HG03159 (cell line): ENCODE measurements around the gene CTNNA2.

Experiments
- ATAC-seq: cut with Tn5 transposase; IDR thresholded peaks from one replicate; pipeline ENCODE4 v1.9.1; 2021; ENCODE audit warnings: mild to moderate bottlenecking, moderate library complexity; ENCODE audit not compliant: unreplicated experiment

CTNNA2 gene

GRCh38 chr2:79846878-79847277, 334.0 kb downstream of the CTNNA2 start:
- ATAC-seq, result no peak

DNA sequence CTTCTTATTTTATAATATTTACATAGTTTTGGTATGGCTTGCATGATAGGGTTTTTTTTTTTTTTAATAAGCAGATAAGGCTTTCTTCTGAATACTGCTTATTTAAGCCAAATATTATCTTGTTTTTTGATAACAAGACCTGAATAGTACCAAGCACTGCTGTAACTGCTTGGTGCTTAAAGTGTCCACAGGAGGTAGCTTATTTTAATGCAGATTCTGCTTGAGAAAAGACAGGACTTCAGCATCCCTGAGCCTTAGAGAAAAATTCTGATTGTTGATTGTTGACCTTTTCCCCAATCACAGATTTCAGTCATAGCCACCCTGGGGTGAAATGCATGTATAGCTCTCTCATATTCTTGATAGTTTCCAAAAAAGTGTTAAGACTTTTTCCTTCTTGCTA, 336.4 kb downstream of the CTNNA2 start:
- no peak for ATAC-seq

GRCh38 chr2:79849949-79850348, 337.1 kb downstream of the CTNNA2 start:
- no peak for ATAC-seq

- ATAC-seq, result no peak
Observed at GRCh38 chr2:79850912-79851311, 338.1 kb downstream of the CTNNA2 start.

GRCh38 chr2:79855264-79856006, 342.6 kb downstream of the CTNNA2 start:
- ATAC-seq, result no peak

- ATAC-seq, result no peak
Observed at GRCh38 chr2:79857888-79858287, 345.0 kb downstream of the CTNNA2 start.

- ATAC-seq, result no peak
Observed at GRCh38 chr2:79860228-79861058, 347.6 kb downstream of the CTNNA2 start.

- ATAC-seq, result no peak
Observed at GRCh38 chr2:79861059-79861374, 348.2 kb downstream of the CTNNA2 start.

GRCh38 chr2:79862756-79863155, 349.9 kb downstream of the CTNNA2 start:
- no peak for ATAC-seq

GRCh38 chr2:79872656-79873055, 359.8 kb downstream of the CTNNA2 start:
- no peak for ATAC-seq

GRCh38 chr2:79874015-79874414, 361.2 kb downstream of the CTNNA2 start:
- ATAC-seq, result no peak

GRCh38 chr2:79876430-79876829, 363.6 kb downstream of the CTNNA2 start:
- ATAC-seq, result no peak

- no peak for ATAC-seq
Observed at GRCh38 chr2:79882548-79882947, 369.7 kb downstream of the CTNNA2 start.

DNA sequence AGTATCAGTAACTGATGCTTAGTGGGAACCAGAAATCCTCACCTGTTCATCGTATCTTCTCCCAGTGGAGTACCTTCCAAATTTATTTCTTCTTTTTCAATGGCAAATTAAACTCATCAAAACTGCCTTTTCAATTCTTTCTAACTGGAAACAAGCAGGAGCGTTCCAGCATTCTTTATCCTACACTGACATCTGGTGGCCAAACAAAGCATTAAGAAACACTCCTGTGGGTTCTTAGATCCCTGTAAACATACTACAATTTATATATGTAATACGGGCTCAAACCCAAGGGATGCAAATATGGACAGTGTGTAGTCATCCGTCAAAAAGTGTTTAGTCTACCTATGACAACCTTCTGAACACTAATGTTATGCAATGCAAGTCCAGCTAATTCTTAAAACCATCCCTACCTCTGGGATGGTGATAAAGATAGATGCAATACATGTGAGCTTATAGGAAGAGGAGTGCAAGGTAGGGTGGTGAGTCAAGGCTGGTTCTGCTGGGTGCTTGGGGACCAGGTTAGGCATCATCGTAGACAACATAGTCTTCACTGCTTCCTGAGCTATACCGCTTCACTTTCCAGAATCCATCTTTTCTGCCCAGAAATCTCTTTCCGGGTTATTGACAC, 375.0 kb downstream of the CTNNA2 start:
- ATAC-seq, result peak; percentile 87

- ATAC-seq, result no peak
Observed at GRCh38 chr2:79892123-79892522, 379.3 kb downstream of the CTNNA2 start.

DNA sequence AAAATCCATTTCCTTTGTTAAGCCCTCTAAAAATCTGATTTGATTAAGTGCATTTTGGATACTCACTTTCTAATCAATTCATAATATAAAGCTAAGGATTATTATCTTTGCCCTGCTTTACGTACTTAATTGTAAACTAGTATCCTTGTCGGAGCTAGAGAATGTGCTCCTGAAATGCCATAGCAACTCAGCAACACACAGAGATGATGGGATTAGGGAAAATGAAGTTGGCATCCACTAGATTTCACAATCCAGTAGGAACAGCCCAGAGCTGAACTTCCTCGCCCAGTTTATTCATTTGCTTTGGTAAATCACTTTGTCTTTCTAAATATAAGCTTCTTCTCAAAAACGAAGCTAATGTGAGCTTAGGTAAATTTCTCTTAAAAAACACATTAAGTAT, 386.3 kb downstream of the CTNNA2 start:
- ATAC-seq, result no peak

DNA sequence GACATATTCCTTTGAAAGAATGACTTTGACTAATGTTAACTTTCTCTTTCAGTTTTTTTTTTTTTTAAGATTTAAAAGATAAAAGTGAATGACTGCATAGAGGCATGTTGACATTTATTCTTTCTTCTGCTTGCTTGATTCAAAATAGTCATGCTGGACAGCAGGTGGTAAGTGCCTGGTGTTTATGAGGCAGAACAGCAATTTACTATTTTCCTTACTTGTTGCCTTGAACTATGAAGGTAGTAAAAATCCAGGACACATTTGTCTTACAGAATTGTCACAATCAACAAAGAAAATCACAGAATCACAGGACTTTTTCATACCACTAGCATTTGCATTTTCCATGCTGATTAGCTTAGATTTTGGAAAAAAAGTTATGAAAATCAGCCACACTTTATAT, 388.3 kb downstream of the CTNNA2 start:
- ATAC-seq, result no peak

GRCh38 chr2:79903222-79904000, 390.6 kb downstream of the CTNNA2 start:
- no peak for ATAC-seq

DNA sequence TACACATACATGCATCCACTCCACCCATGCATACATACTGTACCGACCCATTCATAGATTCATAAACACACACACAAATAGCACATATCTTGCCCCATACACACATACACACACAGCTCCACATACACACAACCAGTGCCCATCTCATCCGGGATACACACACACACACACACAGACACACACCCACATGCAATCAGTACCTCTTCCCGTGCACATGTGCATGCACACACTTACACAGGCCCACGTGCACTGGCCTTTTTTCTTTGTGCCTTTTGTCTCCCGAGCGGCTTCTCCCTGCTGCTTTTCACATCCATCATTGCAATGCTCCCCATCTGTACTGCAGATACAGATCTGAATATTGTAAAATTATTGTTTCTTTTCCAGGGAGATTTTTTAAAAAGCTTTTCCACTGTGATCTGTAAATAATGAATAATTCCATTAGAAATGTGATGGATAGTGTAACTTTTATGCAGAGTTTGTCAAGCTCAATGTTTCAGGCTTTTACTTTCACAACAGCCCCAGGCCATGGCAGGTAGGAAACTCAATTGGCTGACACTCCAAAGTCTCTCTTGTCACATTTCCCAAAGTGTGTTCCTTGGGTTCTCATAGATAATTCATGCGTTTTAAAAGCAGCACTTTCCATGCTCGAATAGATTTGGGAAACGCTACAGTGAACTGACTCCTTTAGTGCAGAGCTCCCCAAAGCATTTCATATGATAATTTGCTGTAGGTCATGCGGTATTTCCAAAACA, 393.5 kb downstream of the CTNNA2 start:
- ATAC-seq, result no peak

GRCh38 chr2:79909521-79909920, 396.7 kb downstream of the CTNNA2 start:
- no peak for ATAC-seq
